ENCODE data around the gene OMD.
"Not testable (repeated sequence)": the region's sequence is repeated elsewhere in the genome, so short reads cannot be mapped to it uniquely, and the experiment has no call there.

The OMD gene

GRCh38 chr9:92411157-92411556, 13.1 kb downstream of the OMD start:
- not testable (repeated sequence) for DNase-seq (ENCODE audit: low spot score)

GRCh38 chr9:92408747-92409478, 15.4 kb downstream of the OMD start:
- no peak for DNase-seq (ENCODE audit: low spot score)

GRCh38 chr9:92407818-92408217, 16.5 kb downstream of the OMD start:
- DNase-seq (ENCODE audit: low spot score) = no peak

- peak; percentile 35 for DNase-seq (ENCODE audit: low spot score)
Measured at GRCh38 chr9:92406477-92406876, 17.8 kb downstream of the OMD start.

- no peak for DNase-seq (ENCODE audit: low spot score)
Measured at GRCh38 chr9:92405818-92406217, 18.5 kb downstream of the OMD start.

- no peak for DNase-seq (ENCODE audit: low spot score)
Measured at GRCh38 chr9:92404042-92404836, 20.0 kb downstream of the OMD start, which contains the start of gene OGN. OGN (minus strand) TSS chr9:92404578; CDS start chr9:92403407, 1,171 bp downstream.

GRCh38 chr9:92402826-92403745, 21.2 kb downstream of the OMD start:
- no peak for DNase-seq (ENCODE audit: low spot score)

- DNase-seq (ENCODE audit: low spot score) = no peak
Measured at GRCh38 chr9:92402360-92402759, 21.9 kb downstream of the OMD start.

- DNase-seq (ENCODE audit: low spot score) = no peak
Measured at GRCh38 chr9:92397853-92398252, 26.4 kb downstream of the OMD start.

GRCh38 chr9:92395617-92396016, 28.7 kb downstream of the OMD start:
- DNase-seq (ENCODE audit: low spot score) = no peak

GRCh38 chr9:92393686-92394085, 30.6 kb downstream of the OMD start:
- no peak for DNase-seq (ENCODE audit: low spot score)

GRCh38 chr9:92392690-92393089, 31.6 kb downstream of the OMD start:
- DNase-seq (ENCODE audit: low spot score) = no peak

GRCh38 chr9:92385953-92386352, 38.3 kb downstream of the OMD start:
- peak; percentile 14 for DNase-seq (ENCODE audit: low spot score)

GRCh38 chr9:92385477-92385876, 38.8 kb downstream of the OMD start:
- no peak for DNase-seq (ENCODE audit: low spot score)

- no peak for DNase-seq (ENCODE audit: low spot score)
Measured at GRCh38 chr9:92385001-92385400, 39.3 kb downstream of the OMD start.

GRCh38 chr9:92384375-92384774, 39.9 kb downstream of the OMD start:
- DNase-seq (ENCODE audit: low spot score) = no peak

- no peak for DNase-seq (ENCODE audit: low spot score)
Measured at GRCh38 chr9:92381775-92382174, 42.5 kb downstream of the OMD start.

- DNase-seq (ENCODE audit: low spot score) = no peak
Measured at GRCh38 chr9:92380603-92381002, 43.7 kb downstream of the OMD start.

- DNase-seq (ENCODE audit: low spot score) = no peak
Measured at GRCh38 chr9:92378865-92379560, 45.3 kb downstream of the OMD start.

- no peak for DNase-seq (ENCODE audit: low spot score)
Measured at GRCh38 chr9:92377876-92378275, 46.4 kb downstream of the OMD start.

GRCh38 chr9:92373167-92373566, 51.1 kb downstream of the OMD start:
- no peak for DNase-seq (ENCODE audit: low spot score)

GRCh38 chr9:92369075-92369474, 55.2 kb downstream of the OMD start:
- DNase-seq (ENCODE audit: low spot score) = no peak

Data from putamen (tissue), 1 donor.